Astrocyte (in vitro differentiated cells and primary cell): ENCODE data around the gene BCAS1. TPM values are rescaled to one million over a fixed set of nuclear protein-coding genes. Genes with fewer than 3 reads are reported as not detected.

Experiments used
- DNase-seq: peaks from one replicate; pipeline ENCODE4 v3.0.0-alpha.2; 2010; ENCODE audit warnings: low read depth
- FAIRE-seq: peaks from 2 replicates; lab custom pipeline; 2011; peaks lifted over from hg19 to GRCh38; lab: Jason Lieb, UNC
- H2AFZ ChIP-seq: 2 replicates; pipeline ENCODE4 v1.6.0; 2012; ENCODE audit warnings: low read depth, low read length, inconsistent platforms
- H3K27ac ChIP-seq: 2 replicates; pipeline ENCODE4 v1.5.1; 2011; ENCODE audit warnings: low read depth, low read length, inconsistent platforms
- H3K27me3 ChIP-seq: 2 replicates; pipeline ENCODE4 v1.6.0; 2011; ENCODE audit warnings: low read length, inconsistent platforms; ENCODE audit not compliant: insufficient read depth
- H3K36me3 ChIP-seq: 2 replicates; pipeline ENCODE4 v1.5.1; 2011; ENCODE audit warnings: low read length, inconsistent platforms; ENCODE audit not compliant: insufficient read depth
- H3K4me1 ChIP-seq: 2 replicates; pipeline ENCODE4 v1.5.1; 2011; ENCODE audit warnings: low read length, inconsistent platforms; ENCODE audit not compliant: insufficient read depth
- H3K4me2 ChIP-seq: 2 replicates; pipeline ENCODE4 v1.6.0; 2012; ENCODE audit warnings: low read length, inconsistent platforms
- H3K4me3 ChIP-seq: 2 replicates; pipeline ENCODE4 v1.5.1; 2011; ENCODE audit warnings: low read depth, mild to moderate bottlenecking, low read length, inconsistent platforms; ENCODE audit not compliant: insufficient read depth
- H3K79me2 ChIP-seq: 2 replicates; pipeline ENCODE4 v1.6.0; 2012; ENCODE audit warnings: mild to moderate bottlenecking, low read length, inconsistent platforms; ENCODE audit not compliant: insufficient read depth
- H3K9ac ChIP-seq: 2 replicates; pipeline ENCODE4 v1.6.0; 2012; ENCODE audit warnings: mild to moderate bottlenecking, low read length, inconsistent platforms
- H3K9me3 ChIP-seq: 2 replicates; pipeline ENCODE4 v1.5.1; 2012; ENCODE audit warnings: low read depth, mild to moderate bottlenecking, low read length, inconsistent platforms; ENCODE audit not compliant: insufficient read depth
- H4K20me1 ChIP-seq: 2 replicates; pipeline ENCODE4 v1.6.0; 2012; ENCODE audit warnings: low read length, inconsistent platforms; ENCODE audit not compliant: insufficient read depth
- H3K27ac Mint-ChIP-seq: one replicate; pipeline ENCODE4 v1.8.0; 2021; ENCODE audit warnings: mild to moderate bottlenecking, mixed read lengths; ENCODE audit not compliant: unreplicated experiment
- H3K27me3 Mint-ChIP-seq: one replicate; pipeline ENCODE4 v1.8.0; 2021; ENCODE audit warnings: low read depth, mixed read lengths; ENCODE audit not compliant: unreplicated experiment
- H3K36me3 Mint-ChIP-seq: one replicate; pipeline ENCODE4 v1.8.0; 2021; ENCODE audit warnings: low read depth, mixed read lengths; ENCODE audit not compliant: unreplicated experiment
- H3K4me1 Mint-ChIP-seq: one replicate; pipeline ENCODE4 v1.8.0; 2021; ENCODE audit warnings: low read depth, mixed read lengths; ENCODE audit not compliant: unreplicated experiment
- H3K4me3 Mint-ChIP-seq: one replicate; pipeline ENCODE4 v1.8.0; 2021; ENCODE audit warnings: mild to moderate bottlenecking, moderate library complexity, mixed read lengths; ENCODE audit not compliant: unreplicated experiment
- H3K9me3 Mint-ChIP-seq: one replicate; pipeline ENCODE4 v1.8.0; 2021; ENCODE audit warnings: mild to moderate bottlenecking, mixed read lengths; ENCODE audit not compliant: unreplicated experiment
- EZH2 ChIP-seq: IDR thresholded peaks from 2 replicates; pipeline ENCODE4 v1.6.1; 2012; ENCODE audit warnings: mild to moderate bottlenecking, low read length, inconsistent platforms; ENCODE audit not compliant: insufficient read depth
- total RNA-seq: library from RNA; stranded (reverse); gene quantifications from 2 replicates; pipeline ENCODE4 v1.2.1, GENCODE V29; 2021
- TF ChIP-seq, protein P1 (sequence below): IDR thresholded peaks from 2 replicates; pipeline ENCODE4 v1.5.1; 2011; ENCODE audit warnings: low read depth, mild to moderate bottlenecking, inconsistent platforms, low read length, moderate library complexity; ENCODE audit not compliant: insufficient read depth

The BCAS1 gene
- total RNA-seq, 1 donor from 2014 or later = not detected

DNA sequence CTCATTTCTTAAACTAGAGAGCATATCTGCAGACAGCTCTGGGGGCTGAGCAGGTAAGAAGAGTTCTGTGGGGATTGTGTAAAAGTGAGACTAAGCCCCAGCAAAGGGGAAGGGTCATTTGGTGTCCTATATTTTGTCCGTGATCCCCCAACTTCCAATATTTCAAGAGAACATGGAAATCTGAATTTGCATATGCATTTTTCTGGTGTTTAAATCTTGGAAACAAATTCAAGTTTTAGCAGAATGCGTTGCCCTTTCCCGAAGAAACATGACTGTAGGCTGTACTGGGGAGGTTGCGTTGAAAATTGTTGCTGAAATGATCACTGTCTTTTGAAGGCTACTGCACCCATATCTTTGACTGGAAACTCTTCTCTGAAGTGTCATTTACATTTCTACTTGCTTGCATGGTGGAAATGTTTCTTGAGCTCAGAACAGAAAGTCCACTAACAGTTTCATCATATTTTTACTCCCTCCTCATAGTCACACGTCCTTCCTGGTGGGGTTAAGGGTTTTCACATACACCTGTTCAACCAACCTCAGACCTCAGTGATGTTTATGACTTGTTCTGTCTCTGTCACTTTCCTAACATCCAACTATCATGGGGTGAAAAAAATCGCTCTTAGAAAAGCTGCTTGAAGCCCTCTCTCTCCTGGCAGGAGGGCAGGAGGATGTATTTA is 140.3 kb downstream of the BCAS1 start:
- no peaks in the 10 kb centered on the region for H3K36me3 Mint-ChIP-seq
- no peak for FAIRE-seq
- H3K79me2 ChIP-seq = no peaks in the 10 kb centered on the region
- H3K36me3 ChIP-seq = no peaks in the 10 kb centered on the region
- TF ChIP-seq, protein P1, sequence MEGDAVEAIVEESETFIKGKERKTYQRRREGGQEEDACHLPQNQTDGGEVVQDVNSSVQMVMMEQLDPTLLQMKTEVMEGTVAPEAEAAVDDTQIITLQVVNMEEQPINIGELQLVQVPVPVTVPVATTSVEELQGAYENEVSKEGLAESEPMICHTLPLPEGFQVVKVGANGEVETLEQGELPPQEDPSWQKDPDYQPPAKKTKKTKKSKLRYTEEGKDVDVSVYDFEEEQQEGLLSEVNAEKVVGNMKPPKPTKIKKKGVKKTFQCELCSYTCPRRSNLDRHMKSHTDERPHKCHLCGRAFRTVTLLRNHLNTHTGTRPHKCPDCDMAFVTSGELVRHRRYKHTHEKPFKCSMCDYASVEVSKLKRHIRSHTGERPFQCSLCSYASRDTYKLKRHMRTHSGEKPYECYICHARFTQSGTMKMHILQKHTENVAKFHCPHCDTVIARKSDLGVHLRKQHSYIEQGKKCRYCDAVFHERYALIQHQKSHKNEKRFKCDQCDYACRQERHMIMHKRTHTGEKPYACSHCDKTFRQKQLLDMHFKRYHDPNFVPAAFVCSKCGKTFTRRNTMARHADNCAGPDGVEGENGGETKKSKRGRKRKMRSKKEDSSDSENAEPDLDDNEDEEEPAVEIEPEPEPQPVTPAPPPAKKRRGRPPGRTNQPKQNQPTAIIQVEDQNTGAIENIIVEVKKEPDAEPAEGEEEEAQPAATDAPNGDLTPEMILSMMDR = no peak
- TF ChIP-seq EZH2 = no peak
- no peaks in the 10 kb centered on the region for H3K27me3 Mint-ChIP-seq
- no peak overlapping the region for H2AFZ ChIP-seq
- H3K4me3 ChIP-seq = no peak overlapping the region
- H3K27ac ChIP-seq = no peak overlapping the region
- no peak for DNase-seq
- H3K9me3 Mint-ChIP-seq = no peaks in the 10 kb centered on the region
- H3K4me1 ChIP-seq = peaks cover 29% of the 10 kb centered on the region
- no peaks in the 10 kb centered on the region for H4K20me1 ChIP-seq
- no peaks in the 10 kb centered on the region for H3K27me3 ChIP-seq
- H3K4me1 Mint-ChIP-seq = peaks cover 32% of the 10 kb centered on the region
- no peak overlapping the region for H3K4me2 ChIP-seq
- no peak overlapping the region for H3K27ac Mint-ChIP-seq
- H3K9me3 ChIP-seq = no peaks in the 10 kb centered on the region
- no peak overlapping the region for H3K4me3 Mint-ChIP-seq
- no peak overlapping the region for H3K9ac ChIP-seq

GRCh38 chr20:53929399-53929798 is 141.0 kb downstream of the BCAS1 start:
- H3K27me3 Mint-ChIP-seq = no peaks in the 10 kb centered on the region
- peaks cover 22% of the 10 kb centered on the region for H3K4me1 ChIP-seq
- no peak overlapping the region for H3K27ac Mint-ChIP-seq
- H3K27me3 ChIP-seq = no peaks in the 10 kb centered on the region
- FAIRE-seq (no peak), DNase-seq (no peak)
- no peak overlapping the region for H3K9ac ChIP-seq
- no peak overlapping the region for H3K4me3 ChIP-seq
- no peaks in the 10 kb centered on the region for H3K36me3 ChIP-seq
- H3K4me3 Mint-ChIP-seq = no peak overlapping the region
- no peaks in the 10 kb centered on the region for H3K9me3 Mint-ChIP-seq
- no peak overlapping the region for H3K4me2 ChIP-seq
- peaks cover 24% of the 10 kb centered on the region for H3K4me1 Mint-ChIP-seq
- no peak overlapping the region for H2AFZ ChIP-seq
- no peaks in the 10 kb centered on the region for H3K36me3 Mint-ChIP-seq
- no peak overlapping the region for H3K27ac ChIP-seq
- no peaks in the 10 kb centered on the region for H4K20me1 ChIP-seq
- no peak for TF ChIP-seq EZH2
- TF ChIP-seq, protein P1 = no peak
- H3K79me2 ChIP-seq = no peaks in the 10 kb centered on the region
- no peaks in the 10 kb centered on the region for H3K9me3 ChIP-seq

GRCh38 chr20:53927990-53928389 is 142.4 kb downstream of the BCAS1 start:
- Mint-ChIP-seq H3K4me3 (no peak overlapping the region), H3K27ac (no peak overlapping the region), H3K36me3 (no peaks in the 10 kb centered on the region), H3K27me3 (no peaks in the 10 kb centered on the region), H3K9me3 (peaks cover 2% of the 10 kb centered on the region), H3K4me1 (peaks cover 19% of the 10 kb centered on the region)
- no peaks in the 10 kb centered on the region for H4K20me1 ChIP-seq
- H3K27me3 ChIP-seq = no peaks in the 10 kb centered on the region
- H3K9ac ChIP-seq = no peak overlapping the region
- TF ChIP-seq, protein P1 = no peak
- TF ChIP-seq EZH2 = no peak
- peaks cover 19% of the 10 kb centered on the region for H3K4me1 ChIP-seq
- H3K79me2 ChIP-seq = no peaks in the 10 kb centered on the region
- DNase-seq (no peak), FAIRE-seq (no peak)
- no peak overlapping the region for H3K27ac ChIP-seq
- no peak overlapping the region for H2AFZ ChIP-seq
- no peak overlapping the region for H3K4me2 ChIP-seq
- H3K36me3 ChIP-seq = no peaks in the 10 kb centered on the region
- H3K9me3 ChIP-seq = no peaks in the 10 kb centered on the region
- no peak overlapping the region for H3K4me3 ChIP-seq
